HG03342 (cell line): Measurements from ENCODE around the gene KCNK4.

Source experiments
- ATAC-seq: cut with Tn5 transposase; IDR thresholded peaks from one replicate; pipeline ENCODE4 v1.9.1; 2021; ENCODE audit warnings: mild to moderate bottlenecking, moderate library complexity; ENCODE audit not compliant: unreplicated experiment

The KCNK4 gene

DNA sequence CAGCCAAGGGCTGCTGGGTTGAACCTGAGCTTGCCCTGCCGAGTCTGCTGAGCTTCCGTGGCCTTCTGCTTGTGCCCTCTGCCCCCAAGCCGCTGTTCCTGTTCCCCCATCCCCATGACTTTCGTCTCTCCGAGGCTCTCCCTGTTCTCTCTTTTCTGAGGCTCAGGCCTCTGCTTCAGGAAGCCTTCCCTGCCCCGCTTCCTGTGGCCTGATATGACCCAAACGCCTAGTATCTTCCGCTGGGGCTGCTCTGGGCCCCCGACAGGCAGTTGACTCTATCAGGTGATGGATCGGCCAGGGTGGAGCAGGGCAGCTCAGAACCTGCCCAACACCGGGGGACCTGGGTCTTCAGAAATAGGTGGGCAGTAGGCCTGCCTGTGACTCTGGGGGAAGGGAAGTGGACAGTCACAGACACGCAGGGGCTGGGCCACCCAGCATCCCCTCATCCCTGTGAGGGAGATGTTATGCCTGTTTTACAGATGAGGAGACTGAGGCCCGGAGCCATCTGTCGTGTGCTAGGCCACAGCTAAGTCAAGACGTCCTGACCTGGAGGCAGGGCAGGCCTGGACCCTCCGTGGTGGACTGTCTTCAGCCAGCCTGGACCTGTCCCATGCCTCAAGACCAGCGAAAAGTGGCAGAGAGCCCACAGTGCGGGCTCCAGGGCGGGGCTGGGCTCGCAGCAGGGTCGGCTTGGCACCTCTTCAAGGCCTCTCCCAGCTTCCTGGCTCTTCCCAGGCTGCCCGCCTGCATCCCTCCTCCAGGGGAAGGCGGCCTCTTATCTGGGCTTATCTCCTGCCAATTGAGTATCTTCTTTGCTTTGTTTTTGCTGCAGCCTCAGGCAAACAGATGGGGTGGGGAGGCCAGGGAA is 22.8 kb upstream of the KCNK4 start:
- no peak for ATAC-seq

DNA sequence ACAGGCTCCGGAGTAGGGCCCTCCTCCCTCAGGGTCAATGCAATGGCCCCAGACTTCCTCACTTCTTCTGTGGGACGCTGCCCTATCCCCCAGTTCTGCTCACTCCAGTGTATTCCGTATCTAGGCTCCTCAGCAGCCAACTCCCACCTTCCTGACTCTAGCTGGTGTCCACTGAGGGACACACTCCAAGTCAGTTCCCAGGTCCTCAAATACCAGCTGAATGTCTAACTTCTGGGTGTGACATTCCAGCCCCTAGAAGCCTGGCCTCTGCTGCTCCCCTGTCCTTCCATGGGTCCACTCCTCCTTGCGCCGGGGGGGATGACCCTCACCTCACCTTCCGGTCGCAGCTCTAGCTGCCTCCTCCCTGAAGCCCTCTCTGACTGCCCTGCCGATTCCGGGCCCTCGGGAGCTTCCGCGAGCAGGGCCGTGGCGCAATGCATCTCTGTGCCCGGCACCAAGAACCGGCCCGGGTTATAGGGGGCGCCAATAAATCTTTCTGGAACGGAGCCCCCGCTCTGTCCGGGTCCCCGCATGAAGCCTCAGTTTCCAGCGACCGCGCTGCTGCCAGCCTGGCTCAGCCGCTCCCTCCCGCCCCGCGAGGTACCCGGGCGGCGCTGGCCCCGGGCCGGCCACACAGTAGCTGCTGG is 22.1 kb upstream of the KCNK4 start:
- ATAC-seq = peak; percentile 15

DNA sequence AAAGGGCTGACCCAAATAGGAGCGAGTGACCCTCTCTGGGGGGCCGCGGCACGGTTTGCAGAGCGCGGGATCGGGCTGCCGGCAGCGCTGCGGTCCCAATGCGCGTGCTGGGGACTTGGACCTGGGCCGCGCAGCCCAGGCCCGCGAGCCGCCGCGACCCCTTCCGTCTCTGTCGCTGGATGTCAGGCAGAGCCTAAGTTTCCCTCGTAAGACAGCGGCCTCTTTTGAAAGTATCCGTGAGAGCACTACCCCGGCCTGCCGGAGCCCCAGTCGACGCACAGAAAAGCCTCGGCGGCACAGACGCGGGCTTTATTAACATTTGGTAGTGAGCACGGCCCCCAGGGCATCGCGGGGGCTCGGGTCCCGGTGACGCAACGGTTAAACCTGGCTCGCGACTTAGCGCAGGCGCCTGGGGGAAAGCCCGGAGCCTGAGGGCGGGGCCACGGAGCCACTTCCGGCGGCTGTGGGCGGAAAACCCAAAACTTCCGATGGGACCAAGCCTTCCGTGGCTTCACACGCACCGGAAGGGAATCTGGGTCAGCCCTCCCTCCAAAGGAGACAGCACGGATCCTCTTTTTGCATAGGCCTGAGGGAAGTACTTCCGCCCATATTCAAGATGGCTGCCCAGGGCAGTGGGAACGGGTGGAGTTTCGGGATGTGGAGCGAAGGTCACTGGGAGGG is 21.4 kb upstream of the KCNK4 start:
- peak; percentile 63 for ATAC-seq

DNA sequence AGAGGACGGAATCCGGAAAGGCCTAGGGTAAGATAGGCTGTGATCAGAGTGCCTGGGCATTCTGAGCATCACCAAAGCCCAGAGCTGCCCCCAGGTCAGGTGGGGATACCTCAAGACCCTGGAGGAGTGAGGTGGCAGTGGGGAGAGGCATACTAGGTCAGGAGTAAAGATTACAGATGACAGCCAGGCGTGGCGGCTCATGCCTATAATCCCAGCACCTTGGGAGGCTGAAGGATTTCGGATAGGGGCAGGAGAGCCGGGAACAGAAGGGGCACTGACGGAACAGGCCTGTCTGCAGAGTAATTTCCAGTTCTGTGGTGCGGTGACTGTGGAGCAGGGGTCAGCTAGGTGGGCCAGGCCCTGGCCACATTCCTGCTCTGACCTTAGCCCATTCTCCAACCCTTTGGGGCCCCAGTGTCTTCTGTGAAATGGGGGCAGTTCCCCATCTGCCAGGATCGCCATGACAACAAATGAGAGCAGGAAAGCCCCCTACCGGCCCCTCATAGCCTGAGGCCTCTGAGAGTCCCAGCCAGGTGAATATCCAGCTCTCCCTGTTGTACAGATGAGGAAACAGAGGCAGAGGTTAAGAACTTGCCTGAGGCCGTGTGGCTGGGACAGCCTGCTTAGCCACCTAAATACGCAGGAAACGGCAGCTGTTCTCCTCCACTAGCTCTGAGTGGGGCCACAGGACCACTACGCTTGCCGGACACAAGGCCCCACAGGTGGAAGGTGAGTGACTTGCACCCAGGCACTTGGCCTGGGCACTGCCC is 15.9 kb upstream of the KCNK4 start:
- ATAC-seq = no peak

DNA sequence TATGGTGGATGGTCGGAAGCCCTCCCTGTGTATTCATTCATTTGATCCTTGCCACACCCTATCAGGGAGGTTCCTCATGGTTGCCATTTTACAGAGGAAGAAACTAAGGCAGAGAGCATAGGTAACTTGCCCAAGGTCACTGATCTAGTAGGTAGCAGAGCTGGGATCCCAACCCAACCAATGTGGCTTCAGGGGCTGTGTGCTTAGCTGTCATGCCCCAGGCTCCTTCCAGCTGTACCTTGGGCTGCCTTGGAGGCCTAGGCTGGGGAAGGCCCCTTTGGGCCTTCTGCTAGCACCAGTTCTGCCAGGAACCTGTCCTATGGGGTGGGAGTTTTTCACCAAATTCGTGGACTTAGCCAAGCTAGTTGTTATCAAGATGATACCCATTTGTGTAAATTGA is 15.3 kb upstream of the KCNK4 start:
- ATAC-seq = no peak

DNA sequence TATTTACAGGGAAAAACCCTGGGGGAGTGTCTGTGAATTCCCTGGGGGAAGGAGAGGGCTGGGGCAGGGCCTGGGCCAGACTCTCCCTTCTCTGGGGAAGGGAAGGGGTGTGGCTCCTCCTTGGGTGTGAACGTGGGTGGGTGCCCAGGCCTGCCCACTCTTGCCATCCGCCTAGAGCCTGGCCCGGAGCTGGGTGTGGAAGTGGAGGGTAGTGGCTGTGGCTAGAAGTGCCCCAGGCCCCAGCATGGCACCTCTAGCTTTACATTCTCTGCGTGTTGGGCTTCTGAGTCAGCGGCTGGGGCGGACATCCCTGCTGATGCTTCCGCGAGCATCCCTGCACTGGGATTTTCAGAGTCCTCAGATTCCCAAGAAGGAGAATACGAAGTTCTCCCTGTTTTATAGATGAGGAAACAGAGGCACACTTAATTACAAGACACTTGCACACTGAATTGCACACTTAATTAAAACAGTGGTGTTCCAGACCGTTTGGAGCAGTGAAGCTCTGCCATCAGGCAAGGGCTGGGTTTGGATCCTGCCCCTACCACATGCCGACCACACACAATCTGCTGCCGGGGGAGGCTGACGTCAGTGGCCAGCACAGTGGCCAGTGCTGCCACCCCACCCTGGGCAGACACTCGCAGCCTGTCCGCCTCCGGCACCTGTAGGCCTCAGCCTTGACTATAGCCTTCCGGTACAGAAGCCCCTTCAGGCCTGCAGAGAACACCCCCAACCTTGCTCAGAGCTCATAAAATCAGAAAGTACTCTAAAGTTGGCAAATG is 14.3 kb upstream of the KCNK4 start:
- ATAC-seq = no peak

DNA sequence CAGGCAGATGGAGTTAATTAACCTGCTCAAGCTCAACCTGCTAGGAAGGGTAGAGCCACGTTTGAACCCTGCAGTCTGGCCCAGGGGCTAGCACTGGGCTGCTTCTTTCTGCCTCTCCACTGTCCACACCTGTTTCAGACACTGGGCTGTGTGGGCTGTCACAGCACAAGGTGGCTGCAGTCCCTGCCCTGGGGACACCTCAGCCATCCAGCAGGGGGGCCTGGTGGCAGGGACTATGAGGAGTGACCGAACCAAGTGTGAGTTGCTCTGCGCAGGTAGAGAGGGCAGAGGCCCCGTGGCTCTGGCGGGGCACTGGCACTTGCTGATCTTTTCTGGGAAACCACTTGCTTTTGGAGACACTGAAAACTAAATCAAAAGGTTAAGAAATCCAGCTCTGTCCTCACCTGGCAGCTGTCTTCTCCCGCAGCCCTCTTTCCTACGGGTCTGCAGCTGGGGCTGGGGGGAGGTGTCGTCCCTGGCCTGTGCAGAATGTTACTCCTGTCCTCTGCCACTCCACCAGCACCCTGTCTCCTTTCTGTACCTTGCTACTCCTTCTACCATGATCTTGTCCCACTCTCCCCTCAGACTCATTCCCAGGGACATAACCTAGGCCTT is 12.4 kb upstream of the KCNK4 start:
- ATAC-seq = no peak

DNA sequence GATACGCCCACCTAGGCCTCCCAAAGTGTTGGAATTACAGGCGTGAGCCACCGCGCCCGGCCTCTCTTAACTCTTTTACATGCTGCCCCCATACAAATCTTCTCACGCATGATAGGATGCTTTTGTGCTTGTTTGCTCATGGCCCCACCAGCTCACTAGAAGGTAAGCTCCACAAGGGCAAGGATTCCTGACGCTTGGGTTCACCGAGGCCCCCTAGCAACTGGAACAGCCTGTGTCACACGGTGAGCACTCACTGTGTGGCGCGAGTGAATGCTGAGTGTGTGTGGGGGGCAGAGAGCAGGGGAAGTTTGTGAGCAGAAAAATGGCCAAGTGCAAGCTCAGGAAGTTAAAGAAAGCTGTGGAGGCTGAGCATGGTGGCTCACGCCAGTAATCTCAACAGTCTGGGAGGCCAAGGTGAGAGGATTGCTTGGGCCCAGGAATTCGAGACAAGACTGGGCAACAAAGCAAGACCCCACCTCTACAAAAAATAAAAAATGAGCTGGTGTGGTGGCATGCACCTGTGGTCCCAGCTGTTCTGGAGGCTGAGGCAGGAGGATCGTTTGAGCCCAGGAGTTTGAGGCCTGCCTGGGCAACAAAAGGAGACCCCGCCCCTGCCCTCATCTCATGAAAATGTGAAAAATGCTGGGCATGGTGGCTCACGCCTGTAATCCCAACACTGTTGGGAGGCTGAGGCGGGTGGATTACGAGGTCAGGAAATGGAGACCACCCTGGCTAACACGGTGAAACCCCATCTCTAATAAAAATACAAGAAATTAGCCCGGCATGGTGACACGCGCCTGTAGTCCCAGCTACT is 8.9 kb upstream of the KCNK4 start:
- ATAC-seq = no peak

DNA sequence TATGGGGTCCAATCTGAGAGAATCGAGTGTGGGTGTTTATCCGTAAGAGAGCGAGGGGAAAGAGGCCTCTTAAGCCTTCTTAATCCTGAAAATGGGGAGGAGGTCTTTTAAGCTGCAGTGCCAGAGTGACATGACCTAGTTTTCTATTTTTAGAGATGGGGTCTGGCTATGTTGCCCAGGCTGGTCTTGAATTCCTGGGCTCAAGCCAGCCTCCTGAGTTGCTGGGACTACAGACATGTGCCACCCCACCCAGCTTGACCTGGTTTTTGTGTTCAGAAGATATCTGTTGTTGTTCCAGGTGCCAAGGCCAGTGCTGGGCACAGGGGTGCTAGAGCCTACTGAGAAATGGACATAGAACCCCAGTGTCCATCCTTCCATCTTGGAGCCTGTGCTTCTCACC is 8.0 kb upstream of the KCNK4 start:
- ATAC-seq = no peak

DNA sequence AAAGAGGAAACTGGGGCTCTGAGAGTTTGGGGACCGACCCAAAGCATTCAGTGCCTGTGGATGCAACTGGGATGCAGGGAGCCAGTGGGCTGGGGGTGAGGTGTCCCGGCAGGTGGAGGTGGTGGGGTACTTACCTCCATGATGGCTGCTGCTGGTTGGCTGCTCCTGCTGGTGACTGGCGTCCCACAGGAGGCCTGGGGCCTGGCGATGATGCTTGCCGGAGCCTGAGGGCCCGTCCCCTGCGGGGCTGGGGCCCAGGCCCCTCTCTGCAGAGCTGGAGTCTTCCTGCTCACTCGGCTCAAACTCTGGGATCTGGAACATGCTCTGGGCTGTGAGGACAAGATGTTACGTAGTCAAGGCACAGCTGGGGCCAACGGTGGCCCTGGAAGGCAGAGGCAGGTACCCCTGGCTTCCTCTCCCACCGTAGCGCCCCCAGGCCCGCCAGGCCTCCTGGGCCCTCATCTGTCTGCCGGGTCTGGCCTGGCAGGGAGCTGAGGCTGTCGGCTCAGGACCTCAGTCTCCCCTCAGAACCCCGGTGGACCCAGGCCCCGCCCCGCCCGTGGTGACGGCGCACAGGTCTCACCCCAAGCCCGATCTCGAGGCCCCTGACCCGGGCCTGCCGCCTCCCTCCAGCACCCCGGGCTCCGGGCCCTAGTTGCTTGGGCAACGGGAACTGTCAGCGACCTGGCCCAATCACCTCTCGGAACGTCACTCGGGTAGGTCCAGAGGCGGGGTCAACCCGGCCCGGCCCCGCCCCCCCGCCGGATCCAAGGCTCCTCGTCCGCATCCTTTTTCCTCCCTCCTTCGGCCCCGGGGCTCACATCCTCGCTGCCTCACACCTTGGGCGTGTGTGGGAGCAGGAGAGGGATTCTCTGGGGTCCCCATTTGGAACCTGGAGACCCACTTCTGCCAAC is 6.8 kb upstream of the KCNK4 start, which contains the start of gene BAD:
TSS of gene BAD (minus strand) at position 618 of the 914 bp plus-strand sequence. CDS start at position 321, 297 bp downstream.
- peak; percentile 71 for ATAC-seq

DNA sequence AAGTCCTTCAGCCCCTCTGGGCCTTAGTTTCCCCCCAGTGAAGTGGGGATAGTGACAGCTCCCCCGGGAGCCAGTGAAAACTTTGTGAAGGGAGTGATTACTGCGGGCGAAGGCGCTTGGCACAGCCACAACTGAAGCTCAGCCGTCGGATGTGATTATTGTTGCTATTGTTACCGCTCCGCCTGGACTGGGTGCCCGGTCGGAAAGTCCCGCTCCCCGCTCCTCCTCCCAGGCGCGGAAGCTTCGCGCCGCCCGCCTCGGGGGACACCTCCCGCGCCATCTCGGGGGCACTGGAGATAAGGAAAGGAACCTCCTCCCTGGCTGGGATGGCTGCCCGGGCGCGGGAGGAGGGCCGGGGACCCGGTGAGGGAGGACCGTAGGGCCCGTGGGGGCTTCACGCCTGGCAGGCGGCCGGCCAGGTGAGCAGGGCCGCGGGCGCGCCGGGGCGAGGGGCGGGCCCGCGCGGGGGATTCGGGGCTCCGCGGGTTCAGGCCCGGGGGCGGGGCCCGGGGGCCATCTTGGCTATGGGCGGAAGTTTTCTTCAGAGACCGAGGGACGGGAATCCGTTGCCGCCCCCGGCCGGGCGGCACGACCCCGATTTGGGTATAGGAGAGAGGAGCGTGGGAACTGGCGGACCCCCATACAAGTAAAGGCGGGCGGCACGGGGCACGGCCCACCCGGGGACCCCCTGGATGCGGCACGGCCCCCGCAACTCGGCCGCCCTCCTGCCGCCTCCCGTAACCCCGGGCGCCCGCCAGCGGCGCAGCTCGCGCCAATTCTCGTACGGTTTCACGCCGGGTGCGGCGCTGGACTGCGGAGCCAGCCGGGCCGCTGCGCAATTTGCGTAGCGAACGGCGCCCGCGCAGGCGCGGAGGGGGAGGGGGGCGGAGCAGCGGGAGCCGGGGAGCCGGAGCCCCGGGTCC is 5.9 kb upstream of the KCNK4 start, which contains the start of gene GPR137:
TSS of gene GPR137 (plus strand) at position 887 of the 923 bp plus-strand sequence. CDS start 677 bp downstream, outside the sequence.
- peak; percentile 53 for ATAC-seq

DNA sequence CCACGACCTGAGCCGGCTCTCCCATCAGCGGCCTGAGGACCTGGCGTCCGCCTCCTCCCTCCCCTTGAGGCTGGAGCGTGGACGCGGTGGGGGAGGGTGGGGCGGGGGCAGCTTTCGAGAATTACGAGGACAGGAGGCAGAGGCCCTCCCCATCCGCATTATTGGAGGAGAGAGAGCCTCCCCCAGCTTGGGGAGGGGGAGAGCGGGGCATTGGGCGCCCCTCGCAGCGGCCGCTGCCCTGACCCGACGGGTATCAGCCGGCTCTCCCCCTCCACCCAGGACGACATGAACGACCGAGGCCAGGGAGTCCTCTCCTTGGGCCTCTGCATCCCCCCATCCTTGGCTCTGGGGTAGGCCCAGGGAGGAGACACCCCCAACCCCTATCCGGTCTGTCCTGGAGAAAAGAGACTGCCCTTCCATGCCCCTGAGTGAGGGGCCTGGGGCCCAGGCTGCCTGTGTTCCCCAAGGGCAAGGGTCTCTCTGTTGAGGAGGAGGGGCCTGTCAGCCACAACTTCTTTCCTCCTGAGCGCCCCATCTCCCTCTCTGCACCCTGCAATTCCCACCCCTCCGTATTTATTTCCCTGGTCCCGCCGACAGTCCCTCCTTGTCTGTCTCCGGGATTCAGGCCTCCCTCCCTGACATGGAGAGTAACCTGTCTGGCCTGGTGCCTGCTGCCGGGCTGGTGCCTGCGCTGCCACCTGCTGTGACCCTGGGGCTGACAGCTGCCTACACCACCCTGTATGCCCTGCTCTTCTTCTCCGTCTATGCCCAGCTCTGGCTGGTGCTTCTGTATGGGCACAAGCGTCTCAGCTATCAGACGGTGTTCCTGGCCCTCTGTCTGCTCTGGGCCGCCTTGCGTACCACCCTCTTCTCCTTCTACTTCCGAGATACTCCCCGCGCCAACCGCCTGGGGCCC is 5.0 kb upstream of the KCNK4 start:
- no peak for ATAC-seq

DNA sequence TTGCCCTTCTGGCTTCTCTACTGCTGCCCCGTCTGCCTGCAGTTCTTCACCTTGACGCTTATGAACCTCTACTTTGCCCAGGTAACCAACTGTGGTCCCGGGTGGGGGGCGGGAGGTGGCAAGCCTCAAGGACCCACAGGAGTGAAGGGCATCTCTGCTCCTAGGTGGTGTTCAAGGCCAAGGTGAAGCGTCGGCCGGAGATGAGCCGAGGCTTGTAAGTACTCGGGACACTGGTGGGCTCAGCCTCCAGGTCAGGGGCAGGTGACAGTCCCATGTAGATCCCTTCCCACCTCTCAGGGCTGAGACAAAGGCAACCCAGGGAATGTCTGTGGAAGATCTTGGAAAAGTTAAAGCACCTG is 4.3 kb upstream of the KCNK4 start:
- ATAC-seq = no peak

DNA sequence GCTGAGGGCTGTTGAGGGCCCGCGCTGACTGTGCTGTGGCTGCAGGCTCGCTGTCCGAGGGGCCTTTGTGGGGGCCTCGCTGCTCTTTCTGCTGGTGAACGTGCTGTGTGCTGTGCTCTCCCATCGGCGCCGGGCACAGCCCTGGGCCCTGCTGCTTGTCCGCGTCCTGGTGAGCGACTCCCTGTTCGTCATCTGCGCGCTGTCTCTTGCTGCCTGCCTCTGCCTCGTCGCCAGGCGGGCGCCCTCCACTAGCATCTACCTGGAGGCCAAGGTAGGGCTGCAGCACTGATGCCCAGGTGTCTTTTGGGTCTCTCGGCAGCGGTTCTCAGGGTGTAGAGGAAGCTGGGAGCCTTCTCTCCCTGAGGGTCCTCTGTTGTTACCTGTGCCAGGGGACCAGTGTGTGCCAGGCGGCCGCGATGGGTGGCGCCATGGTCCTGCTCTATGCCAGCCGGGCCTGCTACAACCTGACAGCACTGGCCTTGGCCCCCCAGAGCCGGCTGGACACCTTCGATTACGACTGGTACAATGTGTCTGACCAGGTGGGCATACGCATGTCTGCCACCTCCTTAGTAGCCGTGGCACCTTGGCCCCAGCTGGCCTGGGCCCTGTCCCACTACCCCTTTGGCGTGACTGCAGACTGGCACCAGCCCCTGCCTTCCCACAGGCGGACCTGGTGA is 3.3 kb upstream of the KCNK4 start:
- no peak for ATAC-seq

DNA sequence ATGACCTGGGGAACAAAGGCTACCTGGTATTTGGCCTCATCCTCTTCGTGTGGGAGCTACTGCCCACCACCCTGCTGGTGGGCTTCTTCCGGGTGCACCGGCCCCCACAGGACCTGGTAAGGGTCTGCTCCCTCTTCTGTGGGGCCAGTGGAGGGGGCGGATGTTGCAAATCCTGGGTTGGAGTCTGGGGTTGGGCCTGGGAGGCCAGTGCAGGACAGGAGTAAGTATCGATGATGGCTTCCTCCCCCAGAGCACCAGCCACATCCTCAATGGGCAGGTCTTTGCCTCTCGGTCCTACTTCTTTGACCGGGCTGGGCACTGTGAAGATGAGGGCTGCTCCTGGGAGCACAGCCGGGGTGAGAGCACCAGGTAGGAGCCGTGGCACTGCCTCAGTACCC is 2.8 kb upstream of the KCNK4 start:
- no peak for ATAC-seq
